ENCODE data around the gene TRIM14. TPM values are rescaled to one million over a fixed set of nuclear protein-coding genes. Genes with fewer than 3 reads are reported as not detected.
A peak's percentile ranks its signal among the peaks of the same experiment; 100 is the strongest.
"Not testable (repeated sequence)": the region's sequence is repeated elsewhere in the genome, so short reads cannot be mapped to it uniquely, and the experiment has no call there.

Gene TRIM14
- total RNA-seq, 2 experiments from 2014 or later, result 49.1 to 52.7 TPM

DNA sequence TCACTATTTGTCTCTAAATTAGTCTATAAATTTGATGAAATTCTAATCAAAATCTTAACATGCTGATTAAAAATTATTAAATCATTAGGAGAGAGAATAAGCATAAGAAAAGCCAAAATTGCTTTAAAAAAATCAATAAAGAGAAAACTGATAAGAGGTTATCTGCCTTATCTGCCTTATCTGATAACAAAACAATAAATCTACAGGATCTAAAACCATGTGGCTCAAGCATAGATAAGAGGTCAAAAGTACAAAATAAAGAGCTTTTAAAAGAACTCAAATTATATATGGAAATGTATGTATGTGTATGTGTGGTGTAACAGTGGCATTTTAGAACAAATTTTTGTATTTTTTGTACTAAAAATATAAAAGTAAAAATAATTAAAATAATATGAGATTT, 18.6 kb downstream of the TRIM14 start:
- POLR2A ChIA-PET, result no interaction called here
- Mint-ChIP-seq H3K36me3 (peaks cover 40% of the 10 kb centered on the region), H3K4me3 (no peak overlapping the region), H3K27ac (peak overlapping the region; percentile 89), H3K4me1 (ENCODE audit: low read depth) (peaks cover 85% of the 10 kb centered on the region), H3K9me3 (no peaks in the 10 kb centered on the region), H3K27me3 (no peaks in the 10 kb centered on the region)
- intact Hi-C loops (cut with micrococcal nuclease), result loop anchor here (5.0 kb wide), 3 partner anchors 92 to 157 kb away; partner anchors contain the start of genes ANP32B, CORO2A and TBC1D2
- CTCF ChIA-PET, result interaction anchor here (1.0 kb wide), 1 partner anchor 16 kb away, joined by 3 read pairs; no protein-coding TSS in a partner anchor
- DNase-seq, result no peak

DNA sequence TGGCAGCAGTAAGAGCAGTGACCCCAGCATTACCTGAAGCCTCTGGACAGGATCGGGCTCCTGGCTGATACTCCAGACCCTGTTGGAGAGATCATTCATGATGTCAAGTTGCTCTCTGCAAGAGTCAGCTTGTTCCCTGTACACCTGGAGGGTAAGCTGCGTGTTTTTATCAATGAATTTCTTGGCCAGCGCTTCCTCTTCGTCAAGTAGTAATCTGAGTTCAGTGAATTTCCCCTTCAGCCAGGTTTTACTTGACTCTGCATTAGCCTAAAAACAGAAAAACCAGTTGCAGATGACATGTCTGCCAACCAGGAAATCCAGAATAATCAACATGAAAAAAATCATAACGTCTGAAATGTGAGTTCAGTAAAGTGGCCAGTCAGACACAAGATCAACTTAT, 19.1 kb downstream of the TRIM14 start:
- Mint-ChIP-seq H3K27ac (peak overlapping the region; percentile 89), H3K27me3 (no peaks in the 10 kb centered on the region), H3K36me3 (peaks cover 41% of the 10 kb centered on the region), H3K4me1 (ENCODE audit: low read depth) (peaks cover 84% of the 10 kb centered on the region), H3K4me3 (peak overlapping the region; percentile 38), H3K9me3 (no peaks in the 10 kb centered on the region)
- DNase-seq, result no peak
- POLR2A ChIA-PET, result no interaction called here
- CTCF ChIA-PET, result interaction anchor here (1.0 to 3.6 kb wide), 3 partner anchors 16 to 22 kb away, joined by 3 to 16 read pairs (median 3); partner anchors contain the start of gene TRIM14
- intact Hi-C loops (cut with micrococcal nuclease), result loop anchor here (5.0 kb wide), 3 partner anchors 92 to 157 kb away; partner anchors contain the start of genes ANP32B, CORO2A and TBC1D2

DNA sequence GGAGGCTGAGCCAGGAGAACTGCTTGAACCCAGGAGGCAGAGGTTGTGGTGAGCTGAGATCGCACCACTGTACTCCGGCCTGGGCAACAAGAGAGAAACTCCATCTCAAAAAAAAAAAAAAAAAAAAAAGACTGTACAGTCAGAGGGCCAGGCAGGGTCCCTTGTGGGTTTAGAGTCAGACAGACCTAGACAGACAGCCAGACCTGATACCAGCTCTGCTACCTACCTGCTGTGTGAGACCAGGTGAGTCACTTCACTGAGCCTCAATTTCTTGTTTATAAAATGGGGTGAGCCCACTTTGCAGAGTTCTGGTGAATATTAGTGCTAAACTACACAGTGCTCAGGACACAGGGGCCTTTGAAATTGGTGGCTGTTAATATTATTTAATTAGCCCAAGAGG, 19.7 kb downstream of the TRIM14 start:
- POLR2A ChIA-PET, result interaction anchor here (0.6 kb wide), 1 partner anchor 139 kb away, joined by 3 read pairs; no protein-coding TSS in a partner anchor
- CTCF ChIA-PET, result interaction anchor here (0.7 to 3.6 kb wide), 4 partner anchors 15 to 23 kb away, joined by 3 to 16 read pairs (median 3); partner anchors contain the start of gene TRIM14
- Mint-ChIP-seq H3K27ac (peak overlapping the region; percentile 89), H3K36me3 (peaks cover 43% of the 10 kb centered on the region), H3K4me1 (ENCODE audit: low read depth) (peaks cover 83% of the 10 kb centered on the region), H3K4me3 (no peak overlapping the region), H3K27me3 (no peaks in the 10 kb centered on the region), H3K9me3 (no peaks in the 10 kb centered on the region)
- DNase-seq, result no peak
- intact Hi-C loops (cut with micrococcal nuclease), result no loop called here

DNA sequence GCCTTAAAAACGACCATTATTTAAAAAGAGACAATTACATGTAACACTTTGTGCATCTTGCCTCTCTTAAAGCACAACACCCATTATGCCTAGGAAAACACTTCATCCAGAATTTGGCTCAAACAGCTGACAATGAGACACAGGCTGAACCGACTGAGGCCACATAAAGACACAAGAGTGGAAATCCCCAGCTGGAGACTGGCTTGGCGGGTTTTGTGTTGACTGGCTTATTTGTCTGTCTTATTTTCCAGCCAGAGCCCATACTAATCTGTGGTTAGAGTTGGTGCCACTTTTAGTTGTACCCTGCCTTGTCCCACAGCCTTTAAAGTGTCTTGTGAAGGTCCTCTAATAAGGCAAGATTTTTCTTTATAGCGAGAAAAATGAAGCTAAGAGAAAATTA, 21.2 kb downstream of the TRIM14 start:
- intact Hi-C loops (cut with micrococcal nuclease), result no loop called here
- H3K4me3 Mint-ChIP-seq, result no peak overlapping the region
- no peaks in the 10 kb centered on the region for H3K9me3 Mint-ChIP-seq
- peaks cover 78% of the 10 kb centered on the region for H3K4me1 Mint-ChIP-seq (ENCODE audit: low read depth)
- ChIA-PET CTCF (interaction anchor here (1.0 to 3.6 kb wide), 7 partner anchors 11 to 159 kb away, joined by 3 to 16 read pairs (median 3); partner anchors contain the start of gene TRIM14), POLR2A (interaction anchor here (0.6 to 2.1 kb wide), 5 partner anchors 10 to 159 kb away, joined by 4 to 10 read pairs (median 6); partner anchors contain the start of gene TRIM14)
- no peaks in the 10 kb centered on the region for H3K27me3 Mint-ChIP-seq
- H3K27ac Mint-ChIP-seq, result peak overlapping the region; percentile 75
- H3K36me3 Mint-ChIP-seq, result peaks cover 49% of the 10 kb centered on the region
- peak; percentile 80 for DNase-seq

DNA sequence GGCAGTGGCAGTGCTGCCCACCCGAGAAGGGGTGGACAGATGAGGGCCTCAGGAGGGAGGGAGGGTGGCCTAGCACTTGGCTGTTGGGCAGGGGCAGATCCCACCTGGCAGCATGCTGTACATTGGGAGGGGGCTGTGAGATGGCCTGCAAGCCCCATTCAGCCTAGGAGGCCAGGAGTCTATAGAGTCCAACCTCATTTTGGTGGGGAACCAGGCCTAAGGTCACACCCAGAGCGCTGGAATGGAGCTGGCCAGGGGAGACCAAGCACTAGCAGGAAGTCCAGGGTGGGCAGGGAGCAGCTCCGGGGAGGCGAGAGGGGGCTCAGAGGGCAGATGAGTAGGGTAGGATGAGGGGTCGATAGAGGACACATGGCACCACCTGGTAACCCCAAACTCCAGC, 22.9 kb downstream of the TRIM14 start:
- H3K27ac Mint-ChIP-seq, result peak overlapping the region; percentile 47
- ChIA-PET CTCF (no interaction called here), POLR2A (interaction anchor here (2.1 kb wide), 1 partner anchor 15 kb away, joined by 7 read pairs; no protein-coding TSS in a partner anchor)
- no peaks in the 10 kb centered on the region for H3K9me3 Mint-ChIP-seq
- no peak overlapping the region for H3K4me3 Mint-ChIP-seq
- peaks cover 62% of the 10 kb centered on the region for H3K4me1 Mint-ChIP-seq (ENCODE audit: low read depth)
- DNase-seq, result no peak
- H3K27me3 Mint-ChIP-seq, result no peaks in the 10 kb centered on the region
- peaks cover 54% of the 10 kb centered on the region for H3K36me3 Mint-ChIP-seq
- intact Hi-C loops (cut with micrococcal nuclease), result no loop called here

DNA sequence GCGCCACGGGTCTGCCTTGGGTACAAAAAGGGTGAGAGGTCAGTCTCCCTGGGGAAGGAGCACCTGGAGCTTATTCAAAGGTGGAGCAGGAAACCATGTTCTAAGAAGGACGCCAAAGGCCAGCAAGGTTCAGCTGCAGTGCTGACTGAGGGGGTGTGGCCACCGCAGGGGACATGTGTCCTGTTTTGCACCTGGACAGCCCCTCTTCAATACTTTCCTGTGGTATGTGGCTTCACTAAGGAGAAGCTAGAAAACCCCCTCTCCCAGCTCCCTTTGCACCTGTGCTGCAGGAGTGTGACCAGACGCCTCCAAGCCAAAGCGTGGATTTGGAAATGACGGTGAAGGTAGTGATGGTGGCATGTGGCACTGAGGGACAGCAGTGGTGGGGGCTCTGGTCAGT, 23.6 kb downstream of the TRIM14 start:
- POLR2A ChIA-PET, result no interaction called here
- peaks cover 57% of the 10 kb centered on the region for H3K36me3 Mint-ChIP-seq
- DNase-seq, result no peak
- intact Hi-C loops (cut with micrococcal nuclease), result no loop called here
- no peak overlapping the region for H3K4me3 Mint-ChIP-seq
- no peaks in the 10 kb centered on the region for H3K27me3 Mint-ChIP-seq
- CTCF ChIA-PET, result no interaction called here
- H3K27ac Mint-ChIP-seq, result no peak overlapping the region
- H3K4me1 Mint-ChIP-seq (ENCODE audit: low read depth), result peaks cover 56% of the 10 kb centered on the region
- no peaks in the 10 kb centered on the region for H3K9me3 Mint-ChIP-seq

DNA sequence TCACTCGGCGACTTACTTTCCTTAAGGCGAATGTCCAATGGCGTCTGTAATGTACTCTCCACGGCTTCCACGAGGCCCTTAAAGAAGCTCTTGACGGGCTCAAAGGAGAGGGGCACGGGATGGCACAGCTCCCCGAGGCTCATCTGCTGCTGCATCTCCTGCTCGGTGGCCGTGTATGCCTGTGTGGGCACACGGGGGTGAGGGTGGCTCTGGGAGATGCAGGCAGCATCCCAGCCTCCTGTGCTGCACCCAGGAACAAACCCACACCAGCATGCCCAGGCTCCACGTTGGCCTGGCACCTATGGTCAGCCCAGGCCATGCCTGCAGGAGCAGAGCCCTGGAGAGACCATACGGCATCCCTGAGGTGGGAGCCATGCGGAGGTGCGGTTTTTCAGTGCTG, 24.2 kb downstream of the TRIM14 start:
- POLR2A ChIA-PET, result no interaction called here

DNA sequence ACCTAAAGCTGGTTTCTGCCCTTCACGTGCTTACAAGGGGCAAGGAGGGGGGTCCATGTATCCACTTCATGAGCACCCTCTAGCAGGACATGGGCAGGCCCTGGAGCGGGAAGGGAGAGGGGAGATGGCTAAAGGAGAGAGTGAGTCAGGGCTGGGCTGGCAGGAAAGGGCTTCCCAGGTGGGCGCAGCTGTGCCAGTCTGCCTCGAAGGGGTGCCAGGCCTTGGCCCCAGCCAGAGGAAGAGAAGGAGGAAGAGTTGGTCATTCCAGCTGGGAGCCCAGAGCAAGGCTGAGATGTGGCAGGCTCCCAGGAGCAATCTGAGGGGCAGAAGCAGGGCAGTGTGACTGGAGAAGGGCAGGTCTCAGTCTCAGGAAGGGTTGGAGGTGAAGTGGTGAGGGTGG, 24.7 kb downstream of the TRIM14 start:
- Mint-ChIP-seq H3K36me3 (peaks cover 50% of the 10 kb centered on the region), H3K4me1 (ENCODE audit: low read depth) (peaks cover 47% of the 10 kb centered on the region), H3K9me3 (no peaks in the 10 kb centered on the region), H3K27ac (peak overlapping the region; percentile 21), H3K27me3 (no peaks in the 10 kb centered on the region), H3K4me3 (no peak overlapping the region)
- DNase-seq, result no peak
- CTCF ChIA-PET, result no interaction called here
- intact Hi-C loops (cut with micrococcal nuclease), result no loop called here
- POLR2A ChIA-PET, result no interaction called here

More for the DNA sequence above, 24.2 kb downstream of the TRIM14 start:
- Mint-ChIP-seq H3K4me3 (no peak overlapping the region), H3K4me1 (ENCODE audit: low read depth) (peaks cover 53% of the 10 kb centered on the region), H3K27ac (no peak overlapping the region), H3K27me3 (no peaks in the 10 kb centered on the region), H3K9me3 (no peaks in the 10 kb centered on the region), H3K36me3 (peaks cover 55% of the 10 kb centered on the region)
- CTCF ChIA-PET, result no interaction called here
- no peak for DNase-seq
- intact Hi-C loops (cut with micrococcal nuclease), result no loop called here

DNA sequence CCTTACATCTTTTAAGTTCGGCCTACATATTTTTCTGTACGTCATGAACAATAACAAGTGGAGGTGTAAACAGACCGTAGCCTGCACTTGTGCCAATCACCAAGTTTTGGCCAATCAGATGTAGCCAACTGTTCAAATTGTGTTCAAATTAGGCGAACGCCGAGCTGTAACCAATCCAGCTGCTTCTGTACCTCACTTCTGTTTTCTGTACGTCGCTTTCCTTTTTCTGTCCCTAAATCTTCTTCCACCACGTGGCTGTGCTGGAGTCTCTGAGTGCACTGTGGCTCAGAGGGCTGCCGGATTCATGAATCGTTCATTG, 26.4 kb downstream of the TRIM14 start:
- Mint-ChIP-seq H3K27ac (peak overlapping the region; percentile 30), H3K4me3 (no peak overlapping the region), H3K9me3 (no peaks in the 10 kb centered on the region), H3K4me1 (ENCODE audit: low read depth) (peaks cover 33% of the 10 kb centered on the region), H3K27me3 (no peaks in the 10 kb centered on the region), H3K36me3 (peaks cover 47% of the 10 kb centered on the region)
- ChIA-PET CTCF (interaction anchor here (1.1 to 1.5 kb wide), 2 partner anchors 19 to 26 kb away, joined by 5 read pairs; partner anchors contain the start of gene TRIM14), POLR2A (interaction anchor here (0.8 kb wide), 1 partner anchor 26 kb away, joined by 3 read pairs; the partner anchor contains the start of gene TRIM14)
- DNase-seq, result no peak
- intact Hi-C loops (cut with micrococcal nuclease), result no loop called here

DNA sequence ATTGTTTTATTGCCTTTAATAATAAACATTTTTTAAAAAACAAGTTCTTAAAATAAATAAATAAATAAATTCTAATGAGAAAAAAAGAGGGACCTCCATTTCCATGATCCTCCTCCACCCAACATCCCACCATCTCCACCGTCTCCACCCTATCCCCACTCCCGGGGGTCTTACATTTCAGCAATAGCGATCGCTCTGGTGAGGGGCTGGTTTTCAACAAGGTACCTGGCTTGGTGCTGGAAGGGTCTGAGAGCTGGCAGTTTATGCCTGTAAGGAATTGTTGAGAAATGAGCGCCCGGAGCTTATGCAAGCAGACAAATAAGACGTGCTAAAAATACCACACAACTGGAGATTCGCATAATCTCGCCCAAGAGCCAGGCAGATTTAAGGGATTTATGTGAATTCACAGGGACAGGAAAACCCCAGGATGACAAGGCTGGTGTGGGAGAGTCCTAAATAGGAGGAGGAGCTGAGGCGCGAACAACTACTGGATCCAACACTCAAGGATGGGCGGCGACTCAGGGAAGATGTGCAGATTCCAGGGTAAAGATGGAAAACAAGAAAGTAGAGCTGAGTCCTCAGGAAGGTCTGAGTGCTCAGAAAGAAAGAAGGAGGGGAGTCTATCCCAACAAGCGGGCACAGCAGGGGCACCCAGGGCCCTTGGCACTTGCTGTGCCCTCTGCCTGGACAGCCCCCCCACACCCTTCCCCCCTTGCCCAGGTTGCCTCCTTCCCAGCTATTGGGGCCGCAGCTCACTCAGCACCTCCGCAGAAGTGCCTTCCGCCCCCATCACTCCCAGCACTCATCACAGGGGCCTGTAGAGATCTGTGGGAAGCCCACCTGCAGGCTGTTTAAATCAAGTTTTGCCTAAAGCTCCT, 27.0 kb downstream of the TRIM14 start:
- intact Hi-C loops (cut with micrococcal nuclease), result no loop called here
- peak; percentile 5 for DNase-seq
- Mint-ChIP-seq H3K36me3 (peaks cover 43% of the 10 kb centered on the region), H3K9me3 (no peaks in the 10 kb centered on the region), H3K27ac (no peak overlapping the region), H3K4me1 (ENCODE audit: low read depth) (peaks cover 27% of the 10 kb centered on the region), H3K4me3 (no peak overlapping the region), H3K27me3 (no peaks in the 10 kb centered on the region)
- POLR2A ChIA-PET, result interaction anchor here (0.8 to 1.1 kb wide), 2 partner anchors 27 to 164 kb away, joined by 3 read pairs; partner anchors contain the start of gene TRIM14
- CTCF ChIA-PET, result interaction anchor here (1.1 to 1.5 kb wide), 3 partner anchors 19 to 100 kb away, joined by 4 to 5 read pairs (median 5); partner anchors contain the start of genes CORO2A and TRIM14

DNA sequence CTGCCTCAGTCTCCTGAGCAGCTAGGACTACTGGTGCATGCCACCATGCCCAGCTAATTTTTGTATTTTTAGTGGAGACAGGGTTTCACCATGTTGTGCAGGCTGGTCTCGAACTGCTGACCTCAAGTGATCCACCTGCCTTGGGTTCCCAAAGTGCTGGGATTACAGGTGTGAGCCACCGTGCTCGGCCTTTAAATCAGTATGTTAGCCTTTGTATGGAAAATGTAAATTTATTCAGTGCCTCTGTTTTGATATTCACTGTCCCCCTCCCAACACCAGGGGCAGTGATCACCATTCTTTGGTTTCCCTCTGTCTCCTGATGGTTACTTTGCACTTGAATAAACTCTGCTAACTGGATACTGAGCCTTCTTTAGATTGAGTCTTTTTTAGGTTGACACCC, 28.3 kb downstream of the TRIM14 start:
- H3K27me3 Mint-ChIP-seq; H3K4me3 Mint-ChIP-seq; H3K9me3 Mint-ChIP-seq; H3K27ac Mint-ChIP-seq; intact Hi-C loops (cut with micrococcal nuclease): not testable (repeated sequence)
- DNase-seq, result peak; percentile 6
- POLR2A ChIA-PET, result interaction anchor here (1.8 kb wide), 1 partner anchor 34 kb away, joined by 5 read pairs; the partner anchor contains the start of gene NANS
- Mint-ChIP-seq H3K36me3 (peaks cover 48% of the 10 kb centered on the region), H3K4me1 (ENCODE audit: low read depth) (peaks cover 29% of the 10 kb centered on the region)
- CTCF ChIA-PET, result interaction anchor here (1.3 kb wide), 1 partner anchor 102 kb away, joined by 4 read pairs; the partner anchor contains the start of gene CORO2A
